DND-41 (cell line): ENCODE results near the gene PHF20.
"Not testable (repeated sequence)": the region's sequence is repeated elsewhere in the genome, so short reads cannot be mapped to it uniquely, and the experiment has no call there.

Experiments used
- ATAC-seq: fragments of 200-7000 bp; cut with Tn5 transposase; 3 replicates; pipeline ENCODE4 v1.9.1; 2021; ENCODE audit warnings: low read depth; ENCODE audit not compliant: insufficient read depth
- DNase-seq: peaks from one replicate; pipeline ENCODE4 v3.0.0-alpha.2; 2020
- H2AFZ ChIP-seq: 2 replicates; pipeline ENCODE4 v1.6.0; 2012; ENCODE audit warnings: low read depth, low read length
- H3K27ac ChIP-seq: 2 replicates; pipeline ENCODE4 v1.5.1; 2012; ENCODE audit warnings: low read length, inconsistent platforms
- H3K27me3 ChIP-seq: fragments of 200-600 bp; sonication (generic); 2 replicates; pipeline ENCODE4 v1.6.0; 2012; ENCODE audit warnings: low read length, mild to moderate bottlenecking, inconsistent platforms; ENCODE audit not compliant: insufficient read depth, poor library complexity
- H3K36me3 ChIP-seq: 2 replicates; pipeline ENCODE4 v1.5.1; 2012; ENCODE audit warnings: low read length, inconsistent platforms; ENCODE audit not compliant: insufficient read depth
- H3K4me1 ChIP-seq: 2 replicates; pipeline ENCODE4 v1.5.1; 2012; ENCODE audit warnings: mild to moderate bottlenecking, low read length; ENCODE audit not compliant: insufficient read depth
- H3K4me2 ChIP-seq: 2 replicates; pipeline ENCODE4 v1.6.0; 2012; ENCODE audit warnings: mild to moderate bottlenecking, moderate library complexity, low read length, inconsistent platforms; ENCODE audit not compliant: insufficient read depth
- H3K4me3 ChIP-seq, 2 experiments: fragments of 200-600 bp in 1 of 2; shearing (Covaris generic) in 1 of 2; 2 replicates each; pipeline ENCODE4 v1.5.1; 2012 to 2016; ENCODE audit warnings: inconsistent platforms in 2 of 2, low read length in 2 of 2, mild to moderate bottlenecking in 2 of 2, low read depth in 1 of 2, moderate library complexity in 1 of 2
- H3K79me2 ChIP-seq: 2 replicates; pipeline ENCODE4 v1.6.0; 2012; ENCODE audit warnings: low read length, inconsistent platforms; ENCODE audit not compliant: insufficient read depth
- H3K9ac ChIP-seq: 2 replicates; pipeline ENCODE4 v1.6.0; 2012; ENCODE audit warnings: low read depth, mild to moderate bottlenecking, inconsistent platforms, low read length, moderate library complexity
- H3K9me3 ChIP-seq: 2 replicates; pipeline ENCODE4 v1.5.1; 2012; ENCODE audit warnings: low read length, moderate library complexity, mild to moderate bottlenecking, inconsistent platforms; ENCODE audit not compliant: insufficient read depth, severe bottlenecking
- H4K20me1 ChIP-seq: 2 replicates; pipeline ENCODE4 v1.6.0; 2012; ENCODE audit warnings: low read length; ENCODE audit not compliant: insufficient read depth
- EZH2 ChIP-seq: IDR thresholded peaks from 3 replicates; pipeline ENCODE4 v1.6.1; 2012; ENCODE audit warnings: borderline replicate concordance, low read depth, mild to moderate bottlenecking, moderate library complexity, low read length, inconsistent platforms; ENCODE audit not compliant: severe bottlenecking
- TF ChIP-seq, protein P1 (sequence below): IDR thresholded peaks from 2 replicates; pipeline ENCODE4 v1.5.1; 2012; ENCODE audit warnings: borderline replicate concordance, low read length, moderate library complexity, mild to moderate bottlenecking; ENCODE audit not compliant: poor library complexity, severe bottlenecking; ENCODE audit errors: extremely low read depth

The PHF20 gene

GRCh38 chr20:35942243-35942642 lies 170.4 kb downstream of the PHF20 start:
- no peak overlapping the region for H3K9ac ChIP-seq
- no peak overlapping the region for H3K4me3 ChIP-seq
- H3K27ac ChIP-seq: no peak overlapping the region
- no peaks in the 10 kb centered on the region for H3K9me3 ChIP-seq
- TF ChIP-seq, protein P1, sequence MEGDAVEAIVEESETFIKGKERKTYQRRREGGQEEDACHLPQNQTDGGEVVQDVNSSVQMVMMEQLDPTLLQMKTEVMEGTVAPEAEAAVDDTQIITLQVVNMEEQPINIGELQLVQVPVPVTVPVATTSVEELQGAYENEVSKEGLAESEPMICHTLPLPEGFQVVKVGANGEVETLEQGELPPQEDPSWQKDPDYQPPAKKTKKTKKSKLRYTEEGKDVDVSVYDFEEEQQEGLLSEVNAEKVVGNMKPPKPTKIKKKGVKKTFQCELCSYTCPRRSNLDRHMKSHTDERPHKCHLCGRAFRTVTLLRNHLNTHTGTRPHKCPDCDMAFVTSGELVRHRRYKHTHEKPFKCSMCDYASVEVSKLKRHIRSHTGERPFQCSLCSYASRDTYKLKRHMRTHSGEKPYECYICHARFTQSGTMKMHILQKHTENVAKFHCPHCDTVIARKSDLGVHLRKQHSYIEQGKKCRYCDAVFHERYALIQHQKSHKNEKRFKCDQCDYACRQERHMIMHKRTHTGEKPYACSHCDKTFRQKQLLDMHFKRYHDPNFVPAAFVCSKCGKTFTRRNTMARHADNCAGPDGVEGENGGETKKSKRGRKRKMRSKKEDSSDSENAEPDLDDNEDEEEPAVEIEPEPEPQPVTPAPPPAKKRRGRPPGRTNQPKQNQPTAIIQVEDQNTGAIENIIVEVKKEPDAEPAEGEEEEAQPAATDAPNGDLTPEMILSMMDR: no peak
- peaks cover 77% of the 10 kb centered on the region for H3K36me3 ChIP-seq
- no peaks in the 10 kb centered on the region for H3K27me3 ChIP-seq
- no peaks in the 10 kb centered on the region for H3K4me1 ChIP-seq
- no peak overlapping the region for H3K4me2 ChIP-seq
- H2AFZ ChIP-seq: no peak overlapping the region
- DNase-seq: no peak
- no peak for ATAC-seq
- H3K79me2 ChIP-seq: no peaks in the 10 kb centered on the region
- no peaks in the 10 kb centered on the region; the same call in 1 of the 2 replicates for H4K20me1 ChIP-seq

- Histone ChIP-seq H3K27me3 (no peaks in the 10 kb centered on the region), H3K4me2 (no peak overlapping the region), H2AFZ (no peak overlapping the region), H3K9me3 (no peaks in the 10 kb centered on the region), H3K4me3 (no peak overlapping the region), H3K27ac (no peak overlapping the region), H3K79me2 (peaks cover 10% of the 10 kb centered on the region), H3K4me1 (peaks cover 9% of the 10 kb centered on the region), H3K9ac (no peak overlapping the region), H3K36me3 (peaks cover 61% of the 10 kb centered on the region), H4K20me1 (peaks cover 2% of the 10 kb centered on the region; the same call in 1 of the 2 replicates)
- peak; percentile 52 for DNase-seq
- TF ChIP-seq, protein P1: peak; percentile 77
- TF ChIP-seq EZH2: no peak
- peak; percentile 76 for ATAC-seq
Observed at GRCh38 chr20:35947489-35947888, 175.7 kb downstream of the PHF20 start.

GRCh38 chr20:35947907-35948306 lies 176.1 kb downstream of the PHF20 start:
- peaks cover 14% of the 10 kb centered on the region for H3K79me2 ChIP-seq
- H3K27ac ChIP-seq: no peak overlapping the region
- H3K4me2 ChIP-seq: no peak overlapping the region
- H2AFZ ChIP-seq: no peak overlapping the region
- no peaks in the 10 kb centered on the region for H3K9me3 ChIP-seq
- H3K4me3 ChIP-seq: no peak overlapping the region
- H3K4me1 ChIP-seq: peaks cover 13% of the 10 kb centered on the region
- TF ChIP-seq, protein P1: no peak
- TF ChIP-seq EZH2: no peak
- no peak overlapping the region for H3K9ac ChIP-seq
- no peak for DNase-seq
- peaks cover 61% of the 10 kb centered on the region for H3K36me3 ChIP-seq
- H3K27me3 ChIP-seq: no peaks in the 10 kb centered on the region
- peaks cover 6% of the 10 kb centered on the region for H4K20me1 ChIP-seq
- no peak for ATAC-seq

- Histone ChIP-seq H3K4me1 (peaks cover 19% of the 10 kb centered on the region), H3K4me3 (no peak overlapping the region), H3K36me3 (peaks cover 46% of the 10 kb centered on the region), H2AFZ (no peak overlapping the region), H3K4me2 (no peak overlapping the region), H3K79me2 (peaks cover 32% of the 10 kb centered on the region), H3K27ac (no peak overlapping the region), H3K9me3 (no peaks in the 10 kb centered on the region), H3K9ac (no peak overlapping the region), H3K27me3 (no peaks in the 10 kb centered on the region), H4K20me1 (peaks cover 13% of the 10 kb centered on the region)
- DNase-seq (no peak), ATAC-seq (no peak)
- no peak for TF ChIP-seq EZH2
- TF ChIP-seq, protein P1: no peak
Observed at GRCh38 chr20:35950093-35950492, 178.3 kb downstream of the PHF20 start.

DNA sequence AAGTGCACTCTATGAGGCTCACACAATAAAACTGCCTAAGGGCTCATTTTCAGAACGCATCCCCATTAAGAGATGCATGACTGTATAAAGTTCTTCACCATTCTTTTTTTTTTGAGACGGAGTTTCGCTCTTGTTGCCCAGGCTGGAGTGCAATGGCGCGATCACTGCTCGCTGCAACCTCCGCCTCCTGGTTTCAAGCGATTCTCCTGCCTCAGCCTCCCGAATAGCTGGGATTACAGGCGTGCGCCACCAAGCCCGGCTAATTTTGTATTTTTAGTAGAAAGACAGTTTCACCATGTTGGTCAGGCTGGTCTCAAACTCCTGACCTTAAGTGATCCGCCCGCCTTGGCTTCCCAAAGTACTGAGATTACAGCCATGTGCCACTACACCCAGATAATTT lies 180.3 kb downstream of the PHF20 start:
- Histone ChIP-seq H3K4me1 (peaks cover 29% of the 10 kb centered on the region), H3K9ac (peak overlapping the region; percentile 90; the same call in 1 of the 2 replicates), H3K36me3 (peaks cover 34% of the 10 kb centered on the region), H4K20me1 (peaks cover 13% of the 10 kb centered on the region), H3K79me2 (peaks cover 38% of the 10 kb centered on the region), H3K4me3 (peak overlapping the region in 1 of 2 experiments; percentile 75; a peak in 1 of 4 replicates), H3K4me2 (peak overlapping the region; percentile 67)
- not testable (repeated sequence) for H3K27me3 ChIP-seq, H3K9me3 ChIP-seq, ATAC-seq, DNase-seq, H2AFZ ChIP-seq, H3K27ac ChIP-seq
